Suprapubic skin (tissue), 4 donors: ENCODE results near the gene RNASE12. TPM values are rescaled to one million over a fixed set of nuclear protein-coding genes. Genes with fewer than 3 reads are reported as not detected.

Experiments
- DNase-seq, 2 donors: peaks; one replicate each; pipeline ENCODE4 v3.0.0-alpha.2; 2019; ENCODE audit warnings: low spot score in 2 of 2
- H3K27ac ChIP-seq: fragments of 200-600 bp; sonication (generic); one replicate; pipeline ENCODE4 v1.5.1; 2019
- H3K27me3 ChIP-seq: fragments of 200-600 bp; sonication (generic); one replicate; pipeline ENCODE4 v1.5.1; 2019
- H3K36me3 ChIP-seq: fragments of 200-600 bp; sonication (generic); one replicate; pipeline ENCODE4 v1.5.1; 2019
- H3K4me1 ChIP-seq: fragments of 200-600 bp; sonication (generic); one replicate; pipeline ENCODE4 v1.5.1; 2019
- H3K4me3 ChIP-seq: fragments of 200-600 bp; sonication (generic); one replicate; pipeline ENCODE4 v1.5.1; 2019; ENCODE audit warnings: mild to moderate bottlenecking
- H3K9me3 ChIP-seq: fragments of 200-600 bp; sonication (generic); one replicate; pipeline ENCODE4 v1.5.1; 2019
- EP300 ChIP-seq: sonication (generic); formaldehyde crosslinking; IDR thresholded peaks from one replicate; pipeline ENCODE4 v1.6.1; 2017; ENCODE audit warnings: antibody characterized with exemption
- POLR2A ChIP-seq, 2 donors: fragments of 450-650 bp; IDR thresholded peaks; one replicate each; pipeline ENCODE4 v1.6.1; 2017; ENCODE audit warnings: antibody characterized with exemption in 2 of 2, mild to moderate bottlenecking in 2 of 2, moderate library complexity in 2 of 2
- POLR2AphosphoS5 ChIP-seq, 3 donors: sonication (generic); formaldehyde crosslinking; IDR thresholded peaks; one replicate each; pipeline ENCODE4 v1.6.1; 2017; ENCODE audit warnings: antibody characterized with exemption in 3 of 3
- WGBS: methylation state at CpG from one replicate; pipeline ENCODE4 v1.1.5; 2018; 5-methylcytosine and 5-hydroxymethylcytosine counted together
- total RNA-seq, 4 donors: library from RNA; depleted of rRNA; stranded (reverse); fragments of >200 nt; gene quantifications; one replicate each; pipeline ENCODE4 v1.1.0, GENCODE V29; 2016
- TF ChIP-seq, protein P1 (sequence below), 2 donors: fragments of 200-600 bp in 1 of 2; fragments of 450-650 bp in 1 of 2; sonication (generic) in 1 of 2; IDR thresholded peaks; one replicate each; pipeline ENCODE4 v1.5.1; 2016 to 2019; ENCODE audit warnings: antibody characterized with exemption in 2 of 2, mild to moderate bottlenecking in 1 of 2, moderate library complexity in 1 of 2

Gene RNASE12
- total RNA-seq, 4 donors from 2014 or later: not detected

DNA sequence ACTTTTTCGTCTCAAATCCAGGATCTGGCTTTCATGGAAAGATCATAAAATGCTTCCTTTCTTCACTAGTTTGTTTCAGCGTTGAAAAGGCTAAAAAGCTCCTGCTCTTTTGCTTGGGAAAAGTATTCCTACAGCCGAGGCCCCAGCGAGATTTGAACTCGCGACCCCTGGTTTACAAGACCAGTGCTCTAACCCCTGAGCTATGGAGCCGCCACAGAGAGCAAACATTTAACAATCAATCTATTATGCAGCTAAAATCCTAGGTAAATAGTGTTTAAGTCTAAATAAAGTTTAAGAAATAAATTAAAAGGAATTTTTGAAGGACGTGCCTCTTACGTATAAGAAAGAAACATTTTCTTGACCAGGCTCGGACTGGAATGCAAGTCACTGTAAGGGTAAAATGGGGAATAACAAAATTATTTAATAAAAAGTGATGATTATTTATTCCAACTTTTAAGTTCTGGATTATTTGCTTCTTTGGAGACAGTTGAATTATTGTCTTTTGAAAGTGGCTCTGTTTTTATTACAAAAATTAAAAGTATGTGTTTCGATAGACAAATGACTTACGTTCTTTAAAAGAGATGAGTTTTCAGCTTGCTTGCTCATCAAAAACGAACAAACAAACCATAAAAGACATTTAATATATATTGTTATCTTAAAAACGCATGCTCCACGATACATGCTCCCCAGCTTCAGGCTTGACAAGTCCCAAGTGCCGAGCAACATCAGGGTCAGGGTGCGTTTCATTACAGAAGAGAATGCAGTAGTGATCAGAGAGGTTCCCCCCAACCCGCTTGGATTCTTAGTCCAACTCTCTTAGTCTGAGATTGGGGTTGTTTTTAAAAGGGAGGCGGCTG is 40.1 kb upstream of the RNASE12 start:
- H3K27me3 ChIP-seq: peaks cover 2% of the 10 kb centered on the region

DNA sequence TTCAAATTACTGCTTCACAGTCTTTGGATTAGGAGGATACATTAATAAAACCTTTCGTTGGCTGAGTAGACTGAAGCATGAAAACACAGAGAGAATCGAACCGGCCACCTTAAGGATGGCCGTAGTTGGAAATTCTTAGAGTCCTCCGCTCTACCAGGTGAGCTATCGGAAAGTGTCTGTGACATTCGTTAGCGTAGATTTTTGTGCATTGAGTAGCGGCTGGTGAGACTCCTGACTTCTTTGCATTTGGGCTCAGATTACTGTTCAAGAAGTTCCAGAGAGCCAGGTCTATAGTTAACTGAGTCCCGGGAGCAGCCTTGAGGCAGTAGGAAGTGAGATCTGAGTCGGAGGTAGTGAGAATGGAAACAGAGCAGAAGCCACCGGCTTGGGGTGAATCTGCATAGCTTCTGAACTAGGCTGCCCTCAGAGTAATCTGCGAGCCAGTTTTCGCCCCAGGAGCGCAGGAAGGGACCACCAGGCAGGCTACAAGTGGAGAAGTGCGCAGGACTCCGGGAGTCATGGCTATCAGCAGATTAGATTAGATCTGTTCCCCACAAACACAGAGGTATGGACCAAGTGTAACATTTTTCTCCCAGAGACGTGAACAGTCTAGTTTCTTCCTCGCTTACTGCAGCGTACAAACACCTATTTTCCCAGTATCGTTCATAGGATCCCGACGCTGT is 39.3 kb upstream of the RNASE12 start:
- no peaks in the 10 kb centered on the region for H3K36me3 ChIP-seq
- TF ChIP-seq POLR2A (IDR thresholded peaks at IDR 0.05): no peak
- no peak for TF ChIP-seq EP300
- TF ChIP-seq POLR2AphosphoS5 (IDR thresholded peaks at IDR 0.05): no peak
- TF ChIP-seq, protein P1, sequence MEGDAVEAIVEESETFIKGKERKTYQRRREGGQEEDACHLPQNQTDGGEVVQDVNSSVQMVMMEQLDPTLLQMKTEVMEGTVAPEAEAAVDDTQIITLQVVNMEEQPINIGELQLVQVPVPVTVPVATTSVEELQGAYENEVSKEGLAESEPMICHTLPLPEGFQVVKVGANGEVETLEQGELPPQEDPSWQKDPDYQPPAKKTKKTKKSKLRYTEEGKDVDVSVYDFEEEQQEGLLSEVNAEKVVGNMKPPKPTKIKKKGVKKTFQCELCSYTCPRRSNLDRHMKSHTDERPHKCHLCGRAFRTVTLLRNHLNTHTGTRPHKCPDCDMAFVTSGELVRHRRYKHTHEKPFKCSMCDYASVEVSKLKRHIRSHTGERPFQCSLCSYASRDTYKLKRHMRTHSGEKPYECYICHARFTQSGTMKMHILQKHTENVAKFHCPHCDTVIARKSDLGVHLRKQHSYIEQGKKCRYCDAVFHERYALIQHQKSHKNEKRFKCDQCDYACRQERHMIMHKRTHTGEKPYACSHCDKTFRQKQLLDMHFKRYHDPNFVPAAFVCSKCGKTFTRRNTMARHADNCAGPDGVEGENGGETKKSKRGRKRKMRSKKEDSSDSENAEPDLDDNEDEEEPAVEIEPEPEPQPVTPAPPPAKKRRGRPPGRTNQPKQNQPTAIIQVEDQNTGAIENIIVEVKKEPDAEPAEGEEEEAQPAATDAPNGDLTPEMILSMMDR (IDR thresholded peaks at IDR 0.05): no peak
- H3K4me3 ChIP-seq: peak overlapping the region; percentile 50
- H3K27ac ChIP-seq: no peak overlapping the region
- H3K9me3 ChIP-seq: no peaks in the 10 kb centered on the region
- peaks cover 48% of the 10 kb centered on the region for H3K4me1 ChIP-seq
- no peaks in the 10 kb centered on the region for H3K27me3 ChIP-seq
- 7% methylated on average over 23 of the region's 23 CpGs for WGBS
- no peak for DNase-seq

More for the DNA sequence above, 40.1 kb upstream of the RNASE12 start:
- TF ChIP-seq, protein P1 (IDR thresholded peaks at IDR 0.05): no peak
- TF ChIP-seq POLR2A (IDR thresholded peaks at IDR 0.05) (no peak), POLR2AphosphoS5 (IDR thresholded peaks at IDR 0.05) (no peak), EP300 (no peak)
- H3K4me1 ChIP-seq: peaks cover 41% of the 10 kb centered on the region
- peak overlapping the region; percentile 50 for H3K4me3 ChIP-seq
- H3K27ac ChIP-seq: no peak overlapping the region
- H3K36me3 ChIP-seq: no peaks in the 10 kb centered on the region
- no peak for DNase-seq
- 2% methylated on average over 19 of the region's 19 CpGs for WGBS
- no peaks in the 10 kb centered on the region for H3K9me3 ChIP-seq

DNA sequence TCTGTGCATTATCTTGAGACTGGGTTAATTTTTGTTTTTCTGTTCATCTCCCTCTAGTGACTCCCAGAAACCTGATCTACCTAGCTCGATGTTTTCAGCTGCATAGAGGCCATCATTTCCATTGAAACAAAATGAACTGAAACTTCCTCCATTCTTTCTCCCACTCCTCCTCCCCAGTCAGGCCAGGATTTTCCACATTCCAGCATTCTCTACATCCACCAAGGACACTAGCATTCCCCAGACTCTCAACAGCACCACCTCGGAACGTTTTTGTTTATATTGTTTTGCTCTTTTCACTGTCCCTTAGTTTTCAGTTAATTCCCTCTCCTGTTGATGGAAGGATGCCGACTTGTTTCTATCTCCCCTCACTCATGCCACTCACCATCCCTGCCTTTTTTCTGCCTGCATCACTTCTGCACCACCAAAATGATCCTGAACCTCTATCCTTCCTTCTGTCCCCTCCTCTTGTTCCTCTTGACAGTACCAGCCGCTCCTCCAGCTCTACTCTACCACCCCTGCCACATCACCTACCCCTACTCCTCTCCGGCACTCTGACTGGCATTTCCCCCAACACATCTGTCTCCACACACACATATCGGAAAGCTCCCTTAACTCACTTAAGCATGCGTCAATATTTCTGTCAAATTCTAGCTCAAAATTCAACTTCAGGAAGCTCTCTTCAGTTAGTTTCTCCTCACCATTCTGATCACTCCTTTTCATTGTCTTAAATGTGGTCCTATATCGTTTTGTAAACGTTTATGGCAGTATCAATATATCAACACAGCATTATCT is 37.1 kb upstream of the RNASE12 start:
- DNase-seq: no peak
- Histone ChIP-seq H3K9me3 (no peaks in the 10 kb centered on the region), H3K27ac (no peak overlapping the region), H3K4me3 (no peak overlapping the region), H3K36me3 (no peaks in the 10 kb centered on the region), H3K27me3 (no peaks in the 10 kb centered on the region), H3K4me1 (peaks cover 58% of the 10 kb centered on the region)
- WGBS: 47% methylated on average over 10 of the region's 10 CpGs
- TF ChIP-seq, protein P1 (IDR thresholded peaks at IDR 0.05): no peak
- TF ChIP-seq POLR2A (IDR thresholded peaks at IDR 0.05): no peak
- TF ChIP-seq EP300: no peak
- TF ChIP-seq POLR2AphosphoS5 (IDR thresholded peaks at IDR 0.05): no peak

DNA sequence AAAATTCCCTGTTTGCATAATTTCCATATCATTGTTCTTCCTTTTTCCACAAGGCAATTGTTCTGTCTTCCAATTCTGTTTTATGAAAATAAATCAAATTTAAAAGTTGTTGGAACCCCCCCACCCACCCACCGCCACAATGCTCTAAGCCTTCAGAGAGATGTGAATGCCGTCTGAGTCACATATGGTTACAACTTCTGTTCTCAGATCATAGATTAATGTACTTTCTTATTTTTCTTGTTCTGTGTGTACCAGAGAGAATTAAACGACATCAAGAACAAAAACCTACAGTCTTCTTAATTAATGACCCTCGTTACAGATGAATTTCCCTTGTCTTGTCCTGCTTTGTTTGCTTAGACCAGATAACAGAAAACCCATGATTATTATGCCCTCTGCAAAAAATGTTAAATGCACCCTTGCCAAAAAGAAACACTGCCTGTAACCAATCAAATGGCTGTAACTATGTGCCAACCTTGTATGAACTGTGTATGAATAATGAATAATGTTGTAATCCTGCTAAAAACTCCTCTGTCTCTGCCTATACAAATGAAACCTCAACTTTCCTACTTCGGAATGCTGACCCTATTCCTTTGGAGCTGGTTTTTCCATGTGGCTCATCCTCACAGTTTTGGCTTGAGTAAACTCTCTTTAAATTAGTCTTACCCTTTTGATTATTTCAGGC is 36.3 kb upstream of the RNASE12 start:
- DNase-seq: no peak
- Histone ChIP-seq H3K27me3 (no peaks in the 10 kb centered on the region), H3K4me1 (peaks cover 58% of the 10 kb centered on the region), H3K9me3 (no peaks in the 10 kb centered on the region), H3K27ac (no peak overlapping the region), H3K4me3 (no peak overlapping the region), H3K36me3 (no peaks in the 10 kb centered on the region)
- TF ChIP-seq, protein P1 (IDR thresholded peaks at IDR 0.05): no peak
- no peak for TF ChIP-seq EP300
- no peak for TF ChIP-seq POLR2A (IDR thresholded peaks at IDR 0.05)
- TF ChIP-seq POLR2AphosphoS5 (IDR thresholded peaks at IDR 0.05): no peak
- 45% methylated on average over 5 of the region's 5 CpGs for WGBS
